Endothelial cell (in vitro differentiated cells): Measurements from ENCODE around the gene GALNT18. TPM values are rescaled to one million over a fixed set of nuclear protein-coding genes. Genes with fewer than 3 reads are reported as not detected.
A peak's percentile ranks its signal among the peaks of the same experiment; 100 is the strongest.

Source experiments
- DNase-seq: peaks from one replicate; pipeline ENCODE4 v3.0.0; 2021; ENCODE audit warnings: low spot score
- H3K27ac Mint-ChIP-seq: one replicate; pipeline ENCODE4 v1.8.0; 2021; ENCODE audit warnings: mixed read lengths, inconsistent platforms; ENCODE audit not compliant: unreplicated experiment
- H3K27me3 Mint-ChIP-seq: one replicate; pipeline ENCODE4 v1.8.0; 2021; ENCODE audit warnings: mild to moderate bottlenecking, moderate library complexity, mixed read lengths, inconsistent platforms; ENCODE audit not compliant: unreplicated experiment
- H3K36me3 Mint-ChIP-seq: one replicate; pipeline ENCODE4 v1.8.0; 2021; ENCODE audit warnings: mild to moderate bottlenecking, low read depth, mixed read lengths, inconsistent platforms; ENCODE audit not compliant: unreplicated experiment
- H3K4me1 Mint-ChIP-seq: one replicate; pipeline ENCODE4 v1.8.0; 2021; ENCODE audit warnings: mild to moderate bottlenecking, mixed read lengths, inconsistent platforms; ENCODE audit not compliant: unreplicated experiment
- H3K4me3 Mint-ChIP-seq: one replicate; pipeline ENCODE4 v1.8.0; 2021; ENCODE audit warnings: mild to moderate bottlenecking, mixed read lengths, inconsistent platforms; ENCODE audit not compliant: unreplicated experiment
- H3K9me3 Mint-ChIP-seq: one replicate; pipeline ENCODE4 v1.8.0; 2021; ENCODE audit warnings: mixed read lengths, inconsistent platforms; ENCODE audit not compliant: unreplicated experiment
- CTCF ChIP-seq: fragments of 200-600 bp; sonication (generic); IDR thresholded peaks from one replicate; pipeline ENCODE4 v1.5.0; 2021; ENCODE audit warnings: antibody characterized with exemption; ENCODE audit not compliant: unreplicated experiment
- total RNA-seq: library from RNA; stranded (reverse); fragmentation: NEBNext Ultra II Directional; extraction: Animal tissue kit (Norgen Biotek cat#: 25700); gene quantifications from one replicate; pipeline ENCODE4 v1.2.1, GENCODE V29; 2021; ENCODE audit not compliant: unreplicated experiment

GALNT18 gene
- total RNA-seq, 1 donor from 2014 or later: 87.6 TPM

- H3K27me3 Mint-ChIP-seq: peaks cover 6% of the 10 kb centered on the region
- no peak overlapping the region for H3K4me3 Mint-ChIP-seq
- no peak for TF ChIP-seq CTCF
- H3K36me3 Mint-ChIP-seq: peaks cover 10% of the 10 kb centered on the region
- no peaks in the 10 kb centered on the region for H3K9me3 Mint-ChIP-seq
- H3K4me1 Mint-ChIP-seq: peaks cover 60% of the 10 kb centered on the region
- DNase-seq: no peak
- no peak overlapping the region for H3K27ac Mint-ChIP-seq
Measured at GRCh38 chr11:11504071-11504470, 117.7 kb downstream of the GALNT18 start.

GRCh38 chr11:11502263-11502861 lies 119.4 kb downstream of the GALNT18 start:
- Mint-ChIP-seq H3K27ac (peak overlapping the region; percentile 28), H3K4me3 (no peak overlapping the region), H3K36me3 (peaks cover 10% of the 10 kb centered on the region), H3K4me1 (peaks cover 46% of the 10 kb centered on the region), H3K9me3 (no peaks in the 10 kb centered on the region), H3K27me3 (peaks cover 6% of the 10 kb centered on the region)
- no peak for DNase-seq
- TF ChIP-seq CTCF: no peak

- Mint-ChIP-seq H3K27ac (no peak overlapping the region), H3K4me1 (peaks cover 51% of the 10 kb centered on the region), H3K36me3 (peaks cover 15% of the 10 kb centered on the region), H3K27me3 (peaks cover 6% of the 10 kb centered on the region), H3K9me3 (no peaks in the 10 kb centered on the region), H3K4me3 (no peak overlapping the region)
- no peak for TF ChIP-seq CTCF
- no peak for DNase-seq
Measured at GRCh38 chr11:11501546-11502262, 120.1 kb downstream of the GALNT18 start.

GRCh38 chr11:11500744-11501487 lies 120.9 kb downstream of the GALNT18 start:
- no peak for DNase-seq
- H3K27ac Mint-ChIP-seq: no peak overlapping the region
- H3K4me3 Mint-ChIP-seq: no peak overlapping the region
- peaks cover 54% of the 10 kb centered on the region for H3K4me1 Mint-ChIP-seq
- H3K9me3 Mint-ChIP-seq: no peaks in the 10 kb centered on the region
- H3K27me3 Mint-ChIP-seq: peaks cover 6% of the 10 kb centered on the region
- TF ChIP-seq CTCF: no peak
- H3K36me3 Mint-ChIP-seq: peaks cover 20% of the 10 kb centered on the region
